WTC11 (cell line): ENCODE data around the gene PDZK1IP1. TPM values are rescaled to one million over a fixed set of nuclear protein-coding genes. Genes with fewer than 3 reads are reported as not detected.

ENCODE experiments used
- ATAC-seq: fragments of 200-7000 bp; cut with Tn5 transposase; 2 replicates; pipeline ENCODE4 v1.10.0; 2021; ENCODE audit warnings: mild to moderate bottlenecking, moderate library complexity
- CTCF ChIA-PET: fragments of 300-600 bp; sonication (Branson Sonifier 250); formaldehyde crosslinking; loops from one replicate; lab custom pipeline; 2021; ENCODE audit warnings: antibody characterized with exemption; lab: Charles Lee
- POLR2A ChIA-PET: fragments of 350-600 bp; sonication (Branson Sonifier 250); formaldehyde crosslinking; loops from one replicate; lab custom pipeline; 2021; ENCODE audit warnings: antibody characterized with exemption; lab: Charles Lee
- DNase-seq: peaks from one replicate; pipeline ENCODE4 v3.0.0; 2021; ENCODE audit warnings: low spot score
- H3K27ac Mint-ChIP-seq: 2 replicates; pipeline ENCODE4 v1.8.0; 2021; ENCODE audit warnings: mixed read lengths
- H3K27me3 Mint-ChIP-seq: 2 replicates; pipeline ENCODE4 v1.8.0; 2021; ENCODE audit warnings: low read depth, mild to moderate bottlenecking, moderate library complexity, mixed read lengths
- H3K36me3 Mint-ChIP-seq: 2 replicates; pipeline ENCODE4 v1.8.0; 2021; ENCODE audit warnings: mixed read lengths
- H3K4me1 Mint-ChIP-seq: 2 replicates; pipeline ENCODE4 v1.8.0; 2022; ENCODE audit warnings: mixed read lengths
- H3K4me3 Mint-ChIP-seq: 2 replicates; pipeline ENCODE4 v1.8.0; 2021; ENCODE audit warnings: mild to moderate bottlenecking, moderate library complexity, mixed read lengths
- H3K9me3 Mint-ChIP-seq: 2 replicates; pipeline ENCODE4 v1.8.0; 2021; ENCODE audit warnings: mixed read lengths
- ATF6 ChIP-seq: sonication (generic); formaldehyde crosslinking; IDR thresholded peaks from 2 replicates; pipeline ENCODE4 v1.8.1; 2023; ENCODE audit warnings: mild to moderate bottlenecking, missing genetic modification reagents
- CDX4 ChIP-seq: fragments of 250-450 bp; sonication (Bioruptor Pico); IDR thresholded peaks from 2 replicates; pipeline ENCODE4 v1.9.0; 2021; ENCODE audit warnings: moderate library complexity, mild to moderate bottlenecking, inconsistent platforms, borderline replicate concordance
- GABPB1 ChIP-seq: sonication (generic); formaldehyde crosslinking; IDR thresholded peaks from 2 replicates; pipeline ENCODE4 v1.8.1; 2023; ENCODE audit warnings: mild to moderate bottlenecking, missing genetic modification reagents
- GTF2I ChIP-seq: fragments of 250-450 bp; sonication (Bioruptor Pico); conservative IDR thresholded peaks from 2 replicates; pipeline ENCODE4 v1.4.0; 2021; ENCODE audit warnings: mild to moderate bottlenecking
- IRF1 ChIP-seq: sonication (generic); formaldehyde crosslinking; IDR thresholded peaks from 2 replicates; pipeline ENCODE4 v1.8.0; 2023; ENCODE audit warnings: missing genetic modification reagents
- KAT7 ChIP-seq: sonication (generic); formaldehyde crosslinking; IDR thresholded peaks from 2 replicates; pipeline ENCODE4 v1.8.1; 2023; ENCODE audit warnings: missing genetic modification reagents, mild to moderate bottlenecking, borderline replicate concordance
- SOX15 ChIP-seq: fragments of 250-450 bp; sonication (Bioruptor Pico); IDR thresholded peaks from 2 replicates; pipeline ENCODE4 v1.9.0; 2021; ENCODE audit warnings: mild to moderate bottlenecking
- SP1 ChIP-seq: sonication (generic); formaldehyde crosslinking; conservative IDR thresholded peaks from 2 replicates; pipeline ENCODE4 v1.8.1; 2022; ENCODE audit warnings: missing genetic modification reagents
- TEAD4 ChIP-seq: sonication (generic); formaldehyde crosslinking; IDR thresholded peaks from 2 replicates; pipeline ENCODE4 v1.8.0; 2022; ENCODE audit warnings: mild to moderate bottlenecking, missing genetic modification reagents
- ZBTB21 ChIP-seq: sonication (generic); formaldehyde crosslinking; IDR thresholded peaks from 2 replicates; pipeline ENCODE4 v1.8.1; 2023; ENCODE audit warnings: mild to moderate bottlenecking, missing genetic modification reagents, borderline replicate concordance
- ZNF121 ChIP-seq: sonication (generic); formaldehyde crosslinking; IDR thresholded peaks from 2 replicates; pipeline ENCODE4 v1.8.0; 2023; ENCODE audit warnings: missing genetic modification reagents
- ZNF138 ChIP-seq: sonication (generic); formaldehyde crosslinking; conservative IDR thresholded peaks from 2 replicates; pipeline ENCODE4 v1.8.1; 2022; ENCODE audit warnings: mild to moderate bottlenecking, moderate library complexity, missing genetic modification reagents
- ZNF219 ChIP-seq: sonication (generic); formaldehyde crosslinking; IDR thresholded peaks from 2 replicates; pipeline ENCODE4 v1.8.0; 2023; ENCODE audit warnings: missing genetic modification reagents, mild to moderate bottlenecking, borderline replicate concordance
- ZNF281 ChIP-seq: sonication (generic); formaldehyde crosslinking; IDR thresholded peaks from 2 replicates; pipeline ENCODE4 v1.8.0; 2023; ENCODE audit warnings: mild to moderate bottlenecking, missing genetic modification reagents
- total RNA-seq: library from RNA; stranded (reverse); gene quantifications from 3 replicates; pipeline ENCODE4 v1.2.3, GENCODE V29; 2021

PDZK1IP1 gene
- total RNA-seq, 1 experiment from 2014 or later: not detected

- peak overlapping the region; percentile 69; the same call in 1 of the 2 replicates for H3K4me3 Mint-ChIP-seq
- H3K27me3 Mint-ChIP-seq: peaks cover 81% of the 10 kb centered on the region
- TF ChIP-seq TEAD4 (CRISPR knock-in tag): no peak
- TF ChIP-seq ZNF219 (CRISPR knock-in tag): no peak
- TF ChIP-seq ZNF121 (CRISPR knock-in tag): no peak
- 0 out of 2 replicates have a peak, but pooled peaks have one; percentile 33 for TF ChIP-seq ZNF281 (CRISPR knock-in tag)
- no peaks in the 10 kb centered on the region for H3K9me3 Mint-ChIP-seq
- POLR2A ChIA-PET: interaction anchor here (0.6 kb wide), 1 partner anchor 153 kb away, joined by 3 read pairs; no protein-coding TSS in a partner anchor
- no peak for DNase-seq
- no peaks in the 10 kb centered on the region for H3K36me3 Mint-ChIP-seq
- H3K4me1 Mint-ChIP-seq: peaks cover 64% of the 10 kb centered on the region
- CTCF ChIA-PET: interaction anchor here (1.1 to 3.9 kb wide), 4 partner anchors 36 to 207 kb away, joined by 3 to 25 read pairs (median 11); partner anchors contain the start of gene PDZK1IP1
- no peak for ATAC-seq
- H3K27ac Mint-ChIP-seq: no peak overlapping the region
Measured at GRCh38 chr1:47228644-47229030, 38.8 kb upstream of the PDZK1IP1 start.

GRCh38 chr1:47227341-47228232 is 37.8 kb upstream of the PDZK1IP1 start:
- peaks cover 57% of the 10 kb centered on the region for H3K4me1 Mint-ChIP-seq
- CTCF ChIA-PET: interaction anchor here (1.0 to 3.9 kb wide), 6 partner anchors 16 to 205 kb away, joined by 3 to 25 read pairs (median 3); no protein-coding TSS in a partner anchor
- ATAC-seq: no peak

GRCh38 chr1:47226839-47227215 is 37.0 kb upstream of the PDZK1IP1 start:
- ChIA-PET CTCF (interaction anchor here (1.0 to 3.9 kb wide), 5 partner anchors 16 to 223 kb away, joined by 3 to 25 read pairs (median 3); no protein-coding TSS in a partner anchor), POLR2A (no interaction called here)
- no peak for ATAC-seq
- H3K27ac Mint-ChIP-seq: no peak overlapping the region
- H3K4me1 Mint-ChIP-seq: peaks cover 53% of the 10 kb centered on the region
- H3K27me3 Mint-ChIP-seq: peaks cover 63% of the 10 kb centered on the region
- no peak overlapping the region for H3K4me3 Mint-ChIP-seq
- no peak for TF ChIP-seq IRF1 (CRISPR knock-in tag)
- DNase-seq: no peak
- H3K9me3 Mint-ChIP-seq: no peaks in the 10 kb centered on the region
- no peaks in the 10 kb centered on the region for H3K36me3 Mint-ChIP-seq

More at GRCh38 chr1:47227341-47228232, 37.8 kb upstream of the PDZK1IP1 start:
- Mint-ChIP-seq H3K36me3 (no peaks in the 10 kb centered on the region), H3K27ac (no peak overlapping the region), H3K4me3 (peak overlapping the region; percentile 13), H3K27me3 (peaks cover 71% of the 10 kb centered on the region), H3K9me3 (no peaks in the 10 kb centered on the region)
- TF ChIP-seq KAT7 (CRISPR knock-in tag) (no peak), ZNF138 (CRISPR knock-in tag) (no peak), GTF2I (CRISPR knock-in tag) (no peak), CDX4 (no peak), SOX15 (CRISPR knock-in tag) (no peak), ZNF121 (CRISPR knock-in tag) (no peak), ZBTB21 (no peak), GABPB1 (no peak), SP1 (CRISPR knock-in tag) (no peak), ATF6 (CRISPR knock-in tag) (no peak)
- POLR2A ChIA-PET: no interaction called here
- DNase-seq: no peak
